ENCODE results near the gene GNAQ. TPM values are rescaled to one million over a fixed set of nuclear protein-coding genes. Genes with fewer than 3 reads are reported as not detected.

The GNAQ gene
- polyA plus RNA-seq, 1 donor (not counting 4 experiments of a cell fraction or from before 2014, with no cell fraction given), result 64.3 TPM

GRCh38 chr9:77891128-77891800, 140.3 kb downstream of the GNAQ start:
- Histone ChIP-seq H3K79me2 (ENCODE audit: control insufficient read depth, insufficient read depth, low read length) (peaks cover 4% of the 10 kb centered on the region), H3K9ac (ENCODE audit: control insufficient read depth, extremely low read depth, insufficient read depth, low read length) (no peak overlapping the region), H3K27ac (ENCODE audit: control insufficient read depth, insufficient read depth, low read length) (no peak overlapping the region), H3K4me1 (ENCODE audit: control insufficient read depth, extremely low read depth, insufficient read depth, low read length) (peaks cover 10% of the 10 kb centered on the region), H3K9me3 (ENCODE audit: control insufficient read depth, low read depth, low read length) (no peaks in the 10 kb centered on the region), H3K9me1 (ENCODE audit: control insufficient read depth, extremely low read depth, insufficient read depth, low read length) (no peaks in the 10 kb centered on the region), H3K36me3 (ENCODE audit: control insufficient read depth in 2 of 2, extremely low read depth in 1 of 2, insufficient read depth in 2 of 2, low read length in 2 of 2) (peaks cover 0 to 4% of the 10 kb centered on the region in 2 experiments), H3K4me3 (ENCODE audit: control insufficient read depth in 2 of 3, extremely low read depth in 1 of 3, insufficient read depth in 2 of 3, low read depth in 1 of 3, low read length in 3 of 3) (no peak overlapping the region), H3K4me2 (ENCODE audit: control insufficient read depth, extremely low read depth, insufficient read depth, low read depth, low read length) (no peak overlapping the region), H4K20me1 (ENCODE audit: control insufficient read depth, extremely low read depth, insufficient read depth, low read length) (no peaks in the 10 kb centered on the region), H2AFZ (ENCODE audit: control insufficient read depth, low read length) (no peak overlapping the region), H3K27me3 (ENCODE audit: control insufficient read depth, extremely low read depth, insufficient read depth, low read length) (no peaks in the 10 kb centered on the region)
- no peak for TF ChIP-seq CTCF (optimal IDR thresholded peaks at IDR 0.05 in 1 of 3, IDR thresholded peaks at IDR 0.05 in 1 of 3, conservative IDR thresholded peaks at IDR 0.05 in 1 of 3; ENCODE audit: extremely low read depth in 1 of 3, insufficient read depth in 2 of 3, low read length in 3 of 3)
- TF ChIP-seq EZH2 (IDR thresholded peaks at IDR 0.05; ENCODE audit: low read length), result no peak
- FAIRE-seq (no peak), DNase-seq (ENCODE audit: low read depth, low spot score) (no peak)
- dilution Hi-C loops (cut with MboI; ENCODE audit: extremely low pct_ligation_motif_present, low sequenced_read_pairs), result no loop called here

- Histone ChIP-seq H3K4me1 (ENCODE audit: control insufficient read depth, extremely low read depth, insufficient read depth, low read length) (peaks cover 38% of the 10 kb centered on the region), H2AFZ (ENCODE audit: control insufficient read depth, low read length) (no peak overlapping the region), H3K27ac (ENCODE audit: control insufficient read depth, insufficient read depth, low read length) (no peak overlapping the region), H3K9me1 (ENCODE audit: control insufficient read depth, extremely low read depth, insufficient read depth, low read length) (no peaks in the 10 kb centered on the region), H3K36me3 (ENCODE audit: control insufficient read depth in 2 of 2, extremely low read depth in 1 of 2, insufficient read depth in 2 of 2, low read length in 2 of 2) (no peaks in the 10 kb centered on the region), H4K20me1 (ENCODE audit: control insufficient read depth, extremely low read depth, insufficient read depth, low read length) (no peaks in the 10 kb centered on the region), H3K4me2 (ENCODE audit: control insufficient read depth, extremely low read depth, insufficient read depth, low read depth, low read length) (no peak overlapping the region), H3K9me3 (ENCODE audit: control insufficient read depth, low read depth, low read length) (no peaks in the 10 kb centered on the region), H3K27me3 (ENCODE audit: control insufficient read depth, extremely low read depth, insufficient read depth, low read length) (no peaks in the 10 kb centered on the region), H3K79me2 (ENCODE audit: control insufficient read depth, insufficient read depth, low read length) (peaks cover 3% of the 10 kb centered on the region), H3K4me3 (ENCODE audit: control insufficient read depth in 2 of 3, extremely low read depth in 1 of 3, insufficient read depth in 2 of 3, low read depth in 1 of 3, low read length in 3 of 3) (no peak overlapping the region), H3K9ac (ENCODE audit: control insufficient read depth, extremely low read depth, insufficient read depth, low read length) (no peak overlapping the region)
- DNase-seq (ENCODE audit: low read depth, low spot score) (no peak), FAIRE-seq (no peak)
- no peak for TF ChIP-seq EZH2 (IDR thresholded peaks at IDR 0.05; ENCODE audit: low read length)
- dilution Hi-C loops (cut with MboI; ENCODE audit: extremely low pct_ligation_motif_present, low sequenced_read_pairs), result no loop called here
Observed at GRCh38 chr9:77887662-77888061, 143.9 kb downstream of the GNAQ start.

Data from keratinocyte (primary cell).